CD4-positive, alpha-beta T cell treated with Interleukin-6 at 100 ng/mL for 8 hours (primary cell): ENCODE measurements around the gene OR2AG2.
"Not testable (repeated sequence)": the region's sequence is repeated elsewhere in the genome, so short reads cannot be mapped to it uniquely, and the experiment has no call there.

Source experiments
- DNase-seq: peaks from one replicate; pipeline ENCODE4 v3.0.0-alpha.2; 2020; ENCODE audit warnings: mixed read lengths, low spot score

OR2AG2 gene, protein sequence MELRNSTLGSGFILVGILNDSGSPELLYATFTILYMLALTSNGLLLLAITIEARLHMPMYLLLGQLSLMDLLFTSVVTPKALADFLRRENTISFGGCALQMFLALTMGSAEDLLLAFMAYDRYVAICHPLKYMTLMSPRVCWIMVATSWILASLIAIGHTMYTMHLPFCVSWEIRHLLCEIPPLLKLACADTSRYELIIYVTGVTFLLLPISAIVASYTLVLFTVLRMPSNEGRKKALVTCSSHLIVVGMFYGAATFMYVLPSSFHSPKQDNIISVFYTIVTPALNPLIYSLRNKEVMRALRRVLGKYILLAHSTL

GRCh38 chr11:6771926-6772893 is at the start of gene OR2AG2:
Gene OR2AG2, minus strand, starts transcription at chr11:6771976. Its CDS starts 3,019 bp downstream, at chr11:6768957.
- no peak for DNase-seq

GRCh38 chr11:6818967-6819366 is 47.2 kb upstream of the OR2AG2 start:
- no peak for DNase-seq

DNA sequence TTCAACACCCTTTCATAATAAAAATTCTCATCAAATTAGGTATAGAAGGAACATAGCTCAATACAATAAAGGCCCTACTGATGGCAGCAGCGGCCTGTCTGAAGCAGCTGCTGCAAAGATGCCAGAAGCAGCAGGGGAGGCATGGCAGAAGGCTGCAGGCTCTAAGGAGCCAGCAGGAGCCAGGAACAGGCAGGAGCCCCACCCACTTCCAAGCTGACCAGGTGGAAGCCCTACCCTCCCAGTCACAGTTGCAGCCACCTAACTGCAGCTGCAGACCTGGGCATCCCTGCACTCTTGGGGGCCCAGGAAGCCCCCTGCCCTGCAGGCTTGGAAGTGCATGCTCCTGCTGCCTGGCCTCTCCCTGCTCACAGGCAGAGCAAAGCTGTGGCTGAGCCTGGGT is 45.9 kb upstream of the OR2AG2 start:
- no peak for DNase-seq

DNA sequence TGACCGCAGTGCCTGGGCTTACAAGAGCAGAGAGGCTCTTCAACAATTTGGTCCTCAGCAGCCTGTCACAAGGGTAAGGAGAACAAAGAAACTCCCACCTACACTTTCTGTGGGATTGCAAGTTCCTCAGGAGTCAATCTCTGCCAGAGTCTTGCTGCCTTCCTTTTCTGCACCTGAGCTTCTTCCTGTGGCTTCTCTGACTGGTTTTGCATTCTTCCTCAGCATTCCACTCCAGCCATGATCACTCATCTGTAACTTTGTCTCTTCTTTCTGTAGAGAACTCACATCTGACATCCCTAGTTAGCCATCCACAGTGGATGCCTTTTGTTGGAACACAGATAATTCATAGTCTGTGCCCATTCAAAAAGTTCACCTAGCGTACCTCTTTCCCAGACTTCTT is 41.9 kb upstream of the OR2AG2 start:
- no peak for DNase-seq

GRCh38 chr11:6812390-6813005 is 40.7 kb upstream of the OR2AG2 start:
- peak; percentile 28 for DNase-seq

GRCh38 chr11:6801075-6801474 is 29.3 kb upstream of the OR2AG2 start:
- DNase-seq, result not testable (repeated sequence)

DNA sequence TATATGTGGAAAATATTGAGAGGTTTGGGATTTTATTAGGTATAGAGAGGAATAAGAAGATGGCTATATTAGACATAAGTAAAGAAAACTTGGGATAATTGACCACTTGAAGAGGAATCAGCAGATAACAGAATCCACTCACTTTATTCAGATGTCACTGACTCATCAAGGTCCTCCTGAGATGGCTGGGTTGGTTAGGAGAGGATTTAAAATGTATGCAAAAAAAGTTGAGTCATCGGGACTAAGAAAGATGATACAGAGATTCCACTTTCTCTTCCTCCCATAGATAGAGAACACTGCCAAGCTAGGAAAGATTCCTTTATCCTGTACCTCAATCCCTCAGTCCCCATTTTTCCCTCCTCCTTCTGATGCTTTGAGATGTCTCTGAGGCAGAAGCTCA is 27.6 kb upstream of the OR2AG2 start, which contains the start of gene OR6A2:
OR6A2 (minus strand) TSS at position 288 of the 400 bp plus-strand sequence. CDS start 3,981 bp downstream, outside the sequence.
- no peak for DNase-seq

GRCh38 chr11:6794639-6795038 is 22.9 kb upstream of the OR2AG2 start:
- no peak for DNase-seq

DNA sequence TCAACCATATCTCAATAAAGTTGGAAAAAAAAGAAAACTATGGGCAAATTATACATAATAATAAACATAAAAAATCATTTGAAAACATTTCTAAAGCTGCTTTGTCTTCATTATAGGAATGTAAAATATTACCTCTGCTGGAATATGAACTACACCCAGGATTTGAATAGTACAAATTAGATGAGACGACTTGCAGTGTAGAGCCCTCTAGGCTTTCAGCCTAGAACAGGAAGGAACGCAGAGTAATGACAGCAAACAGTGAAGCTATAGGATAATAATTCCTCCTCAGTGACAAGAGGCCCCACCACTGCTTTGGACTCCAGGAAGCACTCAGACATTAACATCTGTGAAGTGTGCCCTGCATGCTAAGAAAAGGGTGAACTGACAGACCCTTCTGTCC is 18.8 kb upstream of the OR2AG2 start:
- DNase-seq, result no peak

DNA sequence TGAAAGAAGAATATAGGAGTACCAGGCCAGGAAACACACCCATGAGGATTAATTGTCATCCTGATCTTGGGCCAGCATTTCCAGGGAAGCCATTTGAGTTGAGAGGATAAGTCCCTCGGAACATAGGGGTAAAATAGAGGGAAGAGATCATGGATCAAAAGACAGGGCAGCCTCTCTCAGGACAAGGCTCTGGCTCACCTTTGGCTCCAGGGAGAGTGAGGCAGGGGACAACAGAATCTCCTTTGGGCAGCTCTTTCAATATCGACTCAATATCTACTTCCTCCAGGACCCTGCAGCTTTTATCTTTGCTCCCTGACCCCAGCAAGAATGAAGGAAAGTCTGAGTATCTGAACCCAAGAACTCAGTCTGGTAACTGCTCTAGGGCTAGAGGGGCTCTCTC is 10.9 kb upstream of the OR2AG2 start, which contains the start of gene OR2AG1:
OR2AG1 (plus strand) TSS at position 301 of the 400 bp plus-strand sequence. CDS start 2,018 bp downstream, outside the sequence.
- DNase-seq, result no peak

DNA sequence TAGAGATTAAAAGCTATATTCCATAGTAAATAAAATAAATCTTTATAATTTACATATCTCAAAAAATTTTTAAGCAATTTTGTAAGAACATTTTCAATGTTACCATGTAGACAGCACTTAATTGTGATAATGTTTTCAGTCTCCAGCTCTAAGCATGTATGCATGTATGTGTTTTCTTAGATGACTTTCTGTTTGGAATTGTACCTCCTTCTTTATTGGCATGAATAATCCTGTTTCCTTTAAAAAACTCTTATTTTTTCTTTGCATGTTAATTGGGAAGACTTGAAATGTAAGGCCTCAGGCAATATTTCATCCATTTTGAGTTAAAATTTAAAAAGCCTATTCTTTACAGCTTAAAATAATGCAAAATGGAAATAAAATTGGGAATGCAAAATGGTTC is 9.1 kb upstream of the OR2AG2 start:
- no peak for DNase-seq

DNA sequence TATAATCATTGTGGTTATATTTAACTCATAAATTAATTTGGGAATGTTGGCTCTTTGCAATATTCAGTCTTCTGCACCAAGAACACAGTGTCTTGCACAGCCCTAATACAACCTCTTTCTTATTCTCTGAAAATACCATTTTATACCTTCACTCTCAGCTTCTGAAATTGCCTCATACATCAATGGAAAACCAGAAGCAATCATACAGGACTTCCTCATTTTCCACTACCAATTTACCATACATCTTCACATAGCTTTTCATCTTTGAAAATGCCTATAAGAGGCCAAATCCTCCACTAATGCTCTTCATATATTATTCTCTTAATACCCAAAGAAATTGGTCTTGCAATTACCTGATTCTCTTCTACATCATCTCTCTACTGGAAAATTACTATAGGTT is 6.7 kb upstream of the OR2AG2 start:
- DNase-seq, result no peak

DNA sequence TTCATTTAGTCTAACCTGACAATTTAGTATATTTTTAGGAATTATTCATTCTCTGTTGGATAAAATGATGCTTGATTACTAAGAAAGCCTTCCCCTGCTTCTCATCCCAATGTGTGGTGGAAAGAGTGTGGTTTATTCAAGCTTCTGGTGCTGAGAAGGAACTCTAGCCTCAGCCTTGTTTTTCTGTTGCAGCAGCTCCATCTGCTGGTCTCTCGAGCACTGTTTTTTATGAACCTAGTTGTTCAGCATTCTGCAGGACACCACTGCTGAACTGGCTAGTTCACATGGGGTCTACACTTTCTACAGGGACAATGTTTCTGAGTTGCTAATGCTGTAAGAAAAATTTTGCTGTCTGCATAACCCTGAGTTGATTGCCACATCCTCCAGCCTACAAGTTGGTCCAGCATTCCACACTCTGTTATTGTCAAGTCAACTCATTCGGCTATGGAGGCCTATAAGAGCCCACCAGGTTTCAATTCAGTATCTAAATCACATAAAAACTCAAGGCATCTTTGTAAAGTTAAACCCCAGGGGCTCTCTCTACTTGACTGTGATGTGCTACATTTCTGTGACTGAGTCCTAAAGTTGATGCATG is 14.3 kb downstream of the OR2AG2 start:
- peak; percentile 69 for DNase-seq

DNA sequence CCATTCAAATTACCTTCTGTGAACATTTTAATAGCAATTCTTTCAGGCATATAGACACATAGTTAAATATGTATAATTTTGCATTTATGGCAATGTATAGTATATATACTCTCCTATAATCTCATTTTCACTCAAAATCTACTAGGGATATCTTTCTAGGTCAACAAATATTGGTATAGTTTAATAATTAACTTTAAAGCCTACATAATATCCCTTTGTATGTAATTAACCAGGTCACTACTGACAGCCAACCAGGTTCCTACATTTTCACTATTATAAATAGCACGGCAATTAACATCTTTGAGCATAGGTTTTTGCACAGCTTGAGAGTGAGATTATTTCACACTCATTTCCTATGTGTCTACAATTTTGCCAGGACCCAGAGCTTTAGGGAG is 15.8 kb downstream of the OR2AG2 start:
- no peak for DNase-seq

- peak; percentile 39 for DNase-seq
Measured at GRCh38 chr11:6755303-6755952, 16.3 kb downstream of the OR2AG2 start.

- no peak for DNase-seq
Measured at GRCh38 chr11:6747097-6747668, 24.6 kb downstream of the OR2AG2 start.

DNA sequence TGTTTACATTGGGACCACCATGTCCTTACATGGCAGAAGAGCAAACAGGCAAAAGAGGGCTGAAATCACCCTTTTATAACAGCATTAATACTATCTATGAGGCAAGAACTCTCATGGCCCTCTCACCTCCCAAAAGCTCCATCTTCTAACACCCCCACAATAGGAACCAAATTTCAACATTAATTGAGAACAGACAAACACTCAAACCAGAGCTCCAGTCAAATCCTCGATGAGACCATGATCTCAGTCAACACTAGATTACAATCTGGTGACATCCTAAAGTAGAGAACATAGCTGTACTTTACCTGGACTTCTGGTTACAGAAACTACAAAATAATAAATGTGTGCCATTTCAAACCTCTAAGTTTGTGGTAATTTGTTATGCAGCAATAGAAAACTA is 25.1 kb downstream of the OR2AG2 start:
- DNase-seq, result no peak

DNA sequence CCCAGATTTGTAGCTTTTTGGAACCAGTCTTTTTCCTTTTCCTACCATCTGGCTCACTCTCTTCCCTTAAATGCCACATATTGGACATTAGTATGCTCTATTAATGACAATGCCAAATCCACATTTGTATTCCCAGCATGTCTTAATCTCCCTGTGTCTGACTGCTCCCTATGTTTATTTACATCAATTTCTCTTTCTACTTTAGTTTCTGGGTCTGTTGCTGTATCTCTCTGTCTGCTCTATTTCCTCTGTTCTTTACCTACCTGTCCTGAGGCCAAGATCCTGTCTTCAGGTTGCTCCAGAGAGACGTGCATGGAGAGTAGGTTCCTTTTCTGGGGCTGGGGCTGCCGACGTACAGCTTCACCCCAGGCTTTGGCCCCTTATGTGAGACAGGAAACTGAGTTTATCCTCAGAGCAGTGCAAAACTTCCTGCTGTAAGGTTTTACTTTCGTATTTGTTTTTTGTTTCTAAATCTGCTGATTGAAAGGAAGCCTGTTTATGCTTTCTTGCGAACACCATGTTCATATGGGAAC is 25.6 kb downstream of the OR2AG2 start:
- DNase-seq, result peak; percentile 67

DNA sequence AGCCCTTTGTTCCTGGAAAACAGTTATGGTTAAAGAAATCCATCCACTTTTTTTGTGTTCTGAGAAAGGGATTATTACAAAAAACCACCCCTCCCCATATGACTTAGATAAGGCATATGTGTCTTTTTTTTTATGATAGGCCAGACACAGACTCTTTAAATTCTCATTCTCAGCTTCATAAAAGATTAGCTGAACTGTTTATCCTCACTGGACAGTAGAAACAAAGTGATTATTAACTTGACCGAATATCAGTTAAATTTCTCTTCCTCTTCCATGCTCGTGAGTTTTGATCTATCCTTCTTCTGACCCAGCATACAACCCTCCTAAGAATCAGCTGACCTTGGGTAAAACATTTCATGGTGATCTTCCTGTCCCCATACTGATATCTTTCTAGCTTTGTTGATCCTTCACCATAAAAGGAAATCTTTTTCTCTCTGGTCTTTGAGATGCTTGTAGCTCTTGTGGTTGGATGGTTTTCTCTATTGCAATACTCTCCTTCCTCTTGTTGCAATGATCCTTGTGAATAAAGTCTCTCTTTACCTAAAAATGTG is 26.2 kb downstream of the OR2AG2 start:
- DNase-seq, result peak; percentile 28

DNA sequence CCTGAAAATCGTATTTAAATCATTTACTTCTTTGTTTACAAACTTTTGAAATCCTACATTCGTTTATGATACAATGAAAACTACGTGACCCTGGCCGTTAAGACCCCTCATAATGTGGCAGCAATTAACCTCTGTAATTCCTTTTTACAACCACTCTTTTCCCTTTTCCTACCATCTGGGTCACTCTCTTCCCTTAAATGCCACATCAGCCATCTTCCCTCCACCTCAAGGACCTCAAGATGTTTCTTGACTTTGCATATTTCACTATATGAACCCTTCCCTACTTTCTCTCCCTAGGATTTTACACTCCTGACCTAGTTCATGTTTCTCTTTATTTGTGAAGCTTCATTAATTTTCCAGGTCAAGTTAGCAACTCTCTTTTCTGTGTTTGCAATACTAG is 26.8 kb downstream of the OR2AG2 start:
- no peak for DNase-seq
